Measurements from ENCODE around the gene RBM47.
"Not testable (repeated sequence)": the region's sequence is repeated elsewhere in the genome, so short reads cannot be mapped to it uniquely, and the experiment has no call there.

RBM47 gene

GRCh38 chr4:40564004-40564403 lies 65.7 kb downstream of the RBM47 start:
- H3K4me3 ChIP-seq (ENCODE audit: low read depth, low read length): no peak overlapping the region
- no peak overlapping the region for H2AFZ ChIP-seq
- H3K4me2 ChIP-seq (ENCODE audit: low read length): no peak overlapping the region
- no peaks in the 10 kb centered on the region for H3K9me3 ChIP-seq (ENCODE audit: control insufficient read depth, low read length)
- H3K36me3 ChIP-seq (ENCODE audit: control insufficient read depth, insufficient read depth, low read length): no peaks in the 10 kb centered on the region
- no peak overlapping the region for H3K9ac ChIP-seq
- no peaks in the 10 kb centered on the region for H3K27me3 ChIP-seq (ENCODE audit: control insufficient read depth, insufficient read depth, low read length)
- peaks cover 36% of the 10 kb centered on the region for H3K4me1 ChIP-seq
- H3K27ac ChIP-seq: peak overlapping the region; percentile 92
- peaks cover 13% of the 10 kb centered on the region for H3K79me2 ChIP-seq
- TF ChIP-seq CTCF (IDR thresholded peaks at IDR 0.05): no peak

GRCh38 chr4:40563401-40563800 lies 66.3 kb downstream of the RBM47 start:
- Histone ChIP-seq H3K4me1 (peaks cover 36% of the 10 kb centered on the region), H3K27ac (peak overlapping the region; percentile 92)

GRCh38 chr4:40562681-40563080 lies 67.0 kb downstream of the RBM47 start:
- Histone ChIP-seq H3K27ac (peak overlapping the region; percentile 92), H2AFZ (no peak overlapping the region), H3K79me2 (peaks cover 9% of the 10 kb centered on the region), H3K9me3 (ENCODE audit: control insufficient read depth, low read length) (no peaks in the 10 kb centered on the region), H3K4me1 (peaks cover 36% of the 10 kb centered on the region), H3K4me3 (ENCODE audit: low read depth, low read length) (no peak overlapping the region), H3K9ac (no peak overlapping the region), H3K4me2 (ENCODE audit: low read length) (no peak overlapping the region), H3K36me3 (ENCODE audit: control insufficient read depth, insufficient read depth, low read length) (no peaks in the 10 kb centered on the region), H3K27me3 (ENCODE audit: control insufficient read depth, insufficient read depth, low read length) (no peaks in the 10 kb centered on the region)
- TF ChIP-seq CTCF (IDR thresholded peaks at IDR 0.05): no peak

More at GRCh38 chr4:40563401-40563800, 66.3 kb downstream of the RBM47 start:
- H3K79me2 ChIP-seq: peaks cover 13% of the 10 kb centered on the region
- no peaks in the 10 kb centered on the region for H3K36me3 ChIP-seq (ENCODE audit: control insufficient read depth, insufficient read depth, low read length)
- no peak overlapping the region for H2AFZ ChIP-seq
- H3K9me3 ChIP-seq (ENCODE audit: control insufficient read depth, low read length): no peaks in the 10 kb centered on the region
- H3K4me2 ChIP-seq (ENCODE audit: low read length): no peak overlapping the region
- no peak for TF ChIP-seq CTCF (IDR thresholded peaks at IDR 0.05)
- H3K4me3 ChIP-seq (ENCODE audit: low read depth, low read length): no peak overlapping the region
- H3K27me3 ChIP-seq (ENCODE audit: control insufficient read depth, insufficient read depth, low read length): no peaks in the 10 kb centered on the region
- no peak overlapping the region for H3K9ac ChIP-seq

GRCh38 chr4:40562208-40562607 lies 67.5 kb downstream of the RBM47 start:
- Histone ChIP-seq H3K9ac (no peak overlapping the region), H3K36me3 (ENCODE audit: control insufficient read depth, insufficient read depth, low read length) (no peaks in the 10 kb centered on the region), H3K27me3 (ENCODE audit: control insufficient read depth, insufficient read depth, low read length) (no peaks in the 10 kb centered on the region), H3K4me1 (peaks cover 36% of the 10 kb centered on the region), H3K79me2 (peaks cover 8% of the 10 kb centered on the region), H3K9me3 (ENCODE audit: control insufficient read depth, low read length) (no peaks in the 10 kb centered on the region), H3K4me3 (ENCODE audit: low read depth, low read length) (no peak overlapping the region), H3K27ac (peak overlapping the region; percentile 92), H3K4me2 (ENCODE audit: low read length) (peak overlapping the region; percentile 14), H2AFZ (no peak overlapping the region)
- TF ChIP-seq CTCF (IDR thresholded peaks at IDR 0.05): no peak

- not testable (repeated sequence) for H3K9me3 ChIP-seq (ENCODE audit: control insufficient read depth, low read length); H2AFZ ChIP-seq; H3K27me3 ChIP-seq (ENCODE audit: control insufficient read depth, insufficient read depth, low read length); H3K4me3 ChIP-seq (ENCODE audit: low read depth, low read length); H3K36me3 ChIP-seq (ENCODE audit: control insufficient read depth, insufficient read depth, low read length); H3K79me2 ChIP-seq; H3K9ac ChIP-seq; H3K4me2 ChIP-seq (ENCODE audit: low read length)
- peaks cover 36% of the 10 kb centered on the region for H3K4me1 ChIP-seq
- peak overlapping the region; percentile 92 for H3K27ac ChIP-seq
Measured at GRCh38 chr4:40561543-40562177, 68.0 kb downstream of the RBM47 start.

All from parathyroid adenoma (tissue), 2 donors.